HG02571 (cell line): ENCODE measurements around the gene LRRC74B.
"Not testable (repeated sequence)": the region's sequence is repeated elsewhere in the genome, so short reads cannot be mapped to it uniquely, and the experiment has no call there.

Experiments used
- ATAC-seq: cut with Tn5 transposase; IDR thresholded peaks from one replicate; pipeline ENCODE4 v1.9.1; 2021; ENCODE audit warnings: mild to moderate bottlenecking, moderate library complexity; ENCODE audit not compliant: unreplicated experiment

LRRC74B gene

DNA sequence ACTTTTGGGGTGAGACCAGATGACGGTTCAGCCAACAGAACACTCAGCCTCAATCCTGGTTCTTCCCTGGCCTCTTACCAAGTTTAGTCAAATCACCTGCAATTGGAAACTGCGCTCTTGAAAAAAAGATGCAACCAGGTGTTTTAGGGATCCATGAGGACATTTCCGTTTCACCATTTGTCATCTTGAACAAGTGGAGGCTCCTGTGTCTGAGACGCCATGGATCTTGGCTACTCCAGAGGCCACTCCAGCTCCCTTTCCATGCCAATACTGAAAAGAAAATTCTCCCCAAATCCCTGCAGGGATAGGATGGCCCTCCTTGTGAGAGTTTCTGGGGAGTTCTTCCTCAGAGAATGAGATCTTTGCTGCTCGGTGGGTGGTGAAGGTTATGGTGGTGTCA, 27.7 kb downstream of the LRRC74B start:
- no peak for ATAC-seq

DNA sequence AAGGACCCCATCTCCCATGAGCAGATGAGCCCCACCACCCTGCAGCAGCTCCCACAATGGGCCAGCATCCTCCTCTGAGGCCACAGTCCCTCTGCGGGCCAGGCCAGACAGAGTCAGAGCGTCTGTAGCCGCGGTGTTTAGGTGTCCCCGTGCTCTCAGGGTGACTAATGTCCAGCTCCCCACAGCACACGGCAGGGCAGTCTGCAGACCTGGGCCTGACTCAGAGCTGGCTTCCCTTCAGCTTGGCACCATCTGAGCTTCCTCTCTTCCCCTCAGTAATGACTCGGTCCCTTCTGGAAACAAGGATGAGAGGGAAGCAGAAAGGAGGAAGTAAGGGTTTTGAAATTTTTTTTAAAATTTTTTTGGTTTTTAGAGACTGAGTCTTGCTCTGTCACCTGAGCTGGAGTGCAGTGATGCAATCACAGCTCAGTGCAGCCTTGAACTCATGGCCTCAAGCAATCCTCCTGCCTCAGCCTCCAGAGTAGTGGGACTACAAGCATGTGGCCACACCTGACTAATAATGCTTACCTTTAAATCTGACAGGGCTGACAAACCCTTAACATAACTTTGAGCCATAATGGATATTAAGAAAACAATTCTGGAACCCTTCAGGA, 28.5 kb downstream of the LRRC74B start:
- ATAC-seq = no peak

DNA sequence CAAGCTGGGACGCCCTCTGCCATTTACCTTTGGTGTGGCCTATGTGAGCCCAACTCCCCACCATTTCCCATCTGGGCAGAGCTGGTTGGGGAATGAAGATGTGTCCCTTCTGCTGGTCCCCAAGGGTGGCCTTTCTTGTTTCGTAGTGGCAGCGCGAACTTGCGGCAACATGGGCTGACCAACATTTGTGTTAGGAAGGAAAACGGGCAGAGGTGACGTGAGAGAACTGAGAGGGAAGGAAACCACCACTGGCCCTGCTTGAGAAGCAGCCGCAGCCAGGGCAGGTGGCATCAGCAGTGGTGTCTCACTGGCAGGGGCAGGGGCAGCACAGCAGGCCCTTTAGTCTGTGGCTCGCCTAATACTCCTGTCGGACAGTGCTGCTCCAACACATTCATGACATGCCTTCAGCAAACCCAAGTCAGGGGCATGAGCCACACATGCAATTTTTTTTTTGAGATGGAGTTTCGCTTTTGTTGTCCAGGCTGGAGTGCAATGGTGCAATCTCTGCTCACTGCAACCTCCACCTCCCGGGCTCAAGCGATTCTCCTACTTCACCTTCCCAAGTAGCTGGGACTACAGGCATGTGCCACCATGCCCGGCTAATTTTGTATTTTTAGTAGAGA, 29.9 kb downstream of the LRRC74B start:
- no peak for ATAC-seq

GRCh38 chr22:21076912-21077625, 31.3 kb downstream of the LRRC74B start:
- ATAC-seq = no peak

GRCh38 chr22:21077884-21078508, 32.2 kb downstream of the LRRC74B start:
- ATAC-seq = no peak

DNA sequence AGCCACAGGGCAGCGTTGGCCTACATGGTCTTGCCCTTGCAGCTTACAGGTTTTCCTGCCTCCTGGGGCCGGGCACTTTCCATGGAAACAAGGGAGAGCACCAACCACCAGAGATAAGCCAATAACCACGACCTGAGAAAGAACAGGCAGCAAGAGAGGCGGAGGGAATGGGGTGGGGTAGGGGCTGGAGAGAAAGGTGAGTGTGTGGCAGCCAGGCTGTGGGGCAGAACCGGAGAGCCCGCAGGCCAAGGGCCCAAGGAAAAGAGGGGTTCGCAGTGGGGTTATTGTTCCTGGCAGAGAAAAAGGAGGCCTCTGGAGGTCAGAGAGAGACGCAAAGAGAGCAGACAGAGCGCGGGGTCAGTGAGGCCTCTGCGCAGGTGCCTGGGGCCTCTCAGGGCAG, 33.2 kb downstream of the LRRC74B start:
- no peak for ATAC-seq

GRCh38 chr22:21079493-21079892, 33.7 kb downstream of the LRRC74B start:
- ATAC-seq = no peak

DNA sequence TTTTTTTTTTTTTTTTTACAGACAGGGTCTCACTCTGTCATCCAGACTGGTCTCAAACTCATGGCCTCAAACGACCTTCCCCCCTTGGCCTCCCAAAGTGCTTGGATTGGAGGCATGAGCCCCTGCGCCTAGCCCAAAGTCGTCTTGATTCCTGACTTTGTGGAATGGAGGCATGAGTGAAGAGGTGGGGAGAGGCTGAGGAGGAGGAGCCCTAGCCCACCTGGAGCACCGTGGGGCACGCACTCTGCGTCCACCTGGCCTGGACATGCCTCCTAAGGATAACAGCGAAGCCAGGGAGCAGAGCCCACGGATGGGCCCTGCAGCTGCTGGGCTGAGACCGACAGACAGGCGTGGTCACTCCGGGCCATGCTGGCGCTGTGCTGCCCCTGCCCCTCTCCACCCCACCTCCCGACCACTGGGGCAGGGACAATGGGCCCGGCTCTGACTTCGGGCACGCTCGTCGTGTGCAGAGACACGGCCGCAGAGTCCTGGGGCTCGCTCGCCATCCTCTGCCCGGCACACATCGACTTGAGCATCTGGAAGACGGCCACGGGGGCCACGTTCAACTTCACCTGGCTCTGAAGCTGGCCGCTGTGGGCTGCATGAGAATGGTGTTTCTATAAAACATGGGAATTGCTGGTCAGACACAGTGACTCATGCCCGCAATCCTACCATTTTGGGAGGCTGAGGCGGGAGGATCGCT, 34.8 kb downstream of the LRRC74B start:
- ATAC-seq = no peak

- no peak for ATAC-seq
These were observed 36.5 kb downstream of the LRRC74B start for GRCh38 chr22:21082248-21082647.

- no peak for ATAC-seq
These were observed 41.4 kb downstream of the LRRC74B start for GRCh38 chr22:21087119-21087518.

DNA sequence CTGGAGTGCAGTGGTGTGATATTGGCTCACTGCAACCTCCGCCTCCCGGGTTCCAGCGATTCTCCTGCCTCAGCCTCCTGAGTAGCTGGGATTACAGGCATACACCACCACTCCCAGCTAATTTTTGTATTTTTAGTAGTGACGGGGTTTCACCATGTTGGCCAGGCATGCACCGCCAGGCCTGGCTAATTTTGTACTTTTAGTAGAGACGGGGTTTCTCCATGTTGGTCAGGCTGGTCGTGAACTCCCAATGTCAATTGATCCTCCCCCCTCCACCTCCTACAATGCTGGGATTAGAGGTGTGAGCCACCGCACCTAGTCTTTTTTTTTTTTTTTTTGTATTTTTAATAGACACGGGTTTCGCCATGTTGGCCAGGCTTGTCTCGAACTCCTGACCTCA, 42.2 kb downstream of the LRRC74B start:
- ATAC-seq = not testable (repeated sequence)

DNA sequence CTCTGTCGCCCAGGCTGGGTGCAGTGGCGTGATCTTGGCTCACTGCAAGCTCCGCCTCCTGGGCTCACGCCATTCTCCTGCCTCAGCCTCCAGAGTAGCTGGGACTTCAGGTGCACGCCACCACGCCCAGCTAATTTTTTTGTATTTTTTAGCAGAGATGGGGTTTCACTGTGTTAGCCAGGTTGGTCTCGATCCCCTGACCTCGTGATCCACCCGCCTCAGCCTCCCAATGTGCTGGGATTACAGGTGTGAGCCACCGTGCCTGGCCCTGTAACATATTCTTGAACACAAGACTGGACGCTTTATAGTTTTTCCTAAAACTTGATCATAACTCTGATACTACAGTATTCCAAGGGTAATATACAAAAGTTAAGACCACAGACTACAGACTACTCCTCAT, 45.5 kb downstream of the LRRC74B start:
- not testable (repeated sequence) for ATAC-seq

DNA sequence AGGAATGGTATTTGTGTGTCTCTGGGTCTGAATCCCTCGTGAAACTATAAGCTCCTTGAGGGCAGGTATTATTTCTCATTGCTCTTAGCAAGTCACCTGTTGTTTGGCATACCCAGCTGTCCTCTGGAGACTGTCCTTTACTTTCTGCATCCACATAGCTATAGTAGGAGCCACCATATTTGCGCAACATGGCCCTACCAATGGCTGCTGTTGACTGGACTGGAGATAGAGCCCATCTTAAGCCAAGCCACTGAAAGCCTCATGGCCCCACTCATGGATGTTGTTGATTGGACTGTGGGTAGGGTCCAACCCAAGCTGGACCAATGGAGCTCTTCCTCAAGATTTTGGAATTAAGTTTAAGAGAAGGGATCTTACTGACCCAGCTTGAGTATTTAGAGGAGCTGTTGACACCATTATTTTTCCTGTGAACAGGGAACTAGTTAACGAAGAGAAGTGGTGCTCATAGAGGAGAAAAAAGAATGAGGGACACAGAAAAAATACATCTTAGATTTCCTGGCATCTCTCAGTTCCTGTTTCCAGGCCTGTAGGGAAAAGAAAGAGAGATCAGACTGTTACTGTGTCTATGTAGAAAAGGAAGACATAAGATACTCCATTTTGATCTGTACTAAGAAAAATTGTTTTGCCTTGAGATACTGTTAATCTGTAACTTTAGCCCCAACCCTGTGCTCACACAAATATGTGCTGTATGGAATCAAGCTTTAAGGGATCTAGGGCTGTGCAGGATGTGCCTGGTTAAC, 47.2 kb downstream of the LRRC74B start:
- no peak for ATAC-seq

DNA sequence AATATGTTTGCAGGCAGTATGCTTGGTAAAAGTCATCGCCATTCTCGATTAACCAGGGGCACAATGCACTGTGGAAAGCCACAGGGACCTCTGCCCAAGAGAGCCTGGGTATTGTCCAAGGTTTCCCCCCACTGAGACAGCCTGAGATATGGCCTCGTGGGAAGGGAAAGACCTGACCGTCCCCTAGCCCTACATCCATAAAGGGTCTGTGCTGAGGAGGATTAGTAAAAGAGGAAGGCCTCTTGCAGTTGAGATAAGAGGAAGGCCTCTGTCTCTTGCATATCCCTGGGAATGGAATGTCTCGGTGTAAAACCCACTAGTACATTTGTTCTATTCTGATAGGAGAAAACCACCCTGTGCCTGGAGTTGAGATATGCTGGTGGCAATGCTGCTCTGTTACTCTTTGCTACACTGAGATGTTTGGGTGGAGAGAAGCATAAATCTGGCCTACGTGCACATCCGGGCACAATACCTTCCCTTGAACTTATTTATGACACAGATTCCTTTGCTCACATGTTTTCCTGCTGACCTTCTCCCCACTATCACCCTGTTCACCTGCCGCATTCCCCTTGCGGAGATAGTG, 47.9 kb downstream of the LRRC74B start:
- not testable (repeated sequence) for ATAC-seq

GRCh38 chr22:21094911-21095772, 49.4 kb downstream of the LRRC74B start:
- ATAC-seq = no peak

DNA sequence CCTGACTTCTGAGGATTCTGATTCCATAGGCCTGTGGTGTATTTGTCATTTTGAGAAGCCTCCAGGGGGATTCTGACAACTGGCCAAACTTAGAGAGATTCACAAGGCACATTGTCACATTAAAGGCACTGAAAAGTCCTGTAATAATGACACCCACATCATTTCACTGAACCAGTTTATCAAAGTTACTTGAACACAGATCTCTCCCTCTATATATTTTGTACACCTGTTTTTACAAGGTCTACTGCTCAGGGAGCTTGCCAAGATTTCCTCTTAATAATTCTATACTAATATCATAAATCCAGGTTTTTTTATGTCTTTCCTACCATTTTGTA, 50.0 kb downstream of the LRRC74B start:
- no peak for ATAC-seq

DNA sequence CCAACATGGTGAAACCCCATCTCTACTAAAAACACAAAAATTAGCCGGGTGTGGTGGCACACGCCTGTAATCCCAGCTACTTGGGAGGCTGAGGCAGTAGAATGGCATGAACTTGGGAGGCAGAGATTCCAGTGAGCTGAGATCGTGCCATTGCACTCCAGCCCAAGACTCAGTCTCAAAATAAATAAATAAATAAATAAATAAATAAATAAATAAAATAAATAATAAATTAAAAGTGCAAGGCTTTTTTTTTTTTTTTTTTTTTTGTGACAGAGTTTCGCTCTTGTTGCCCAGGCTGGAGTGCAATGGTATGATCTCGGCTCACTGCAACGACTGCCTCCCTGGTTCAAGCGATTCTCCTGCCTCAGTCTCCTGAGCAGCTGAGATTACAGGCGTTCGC, 51.1 kb downstream of the LRRC74B start:
- not testable (repeated sequence) for ATAC-seq

DNA sequence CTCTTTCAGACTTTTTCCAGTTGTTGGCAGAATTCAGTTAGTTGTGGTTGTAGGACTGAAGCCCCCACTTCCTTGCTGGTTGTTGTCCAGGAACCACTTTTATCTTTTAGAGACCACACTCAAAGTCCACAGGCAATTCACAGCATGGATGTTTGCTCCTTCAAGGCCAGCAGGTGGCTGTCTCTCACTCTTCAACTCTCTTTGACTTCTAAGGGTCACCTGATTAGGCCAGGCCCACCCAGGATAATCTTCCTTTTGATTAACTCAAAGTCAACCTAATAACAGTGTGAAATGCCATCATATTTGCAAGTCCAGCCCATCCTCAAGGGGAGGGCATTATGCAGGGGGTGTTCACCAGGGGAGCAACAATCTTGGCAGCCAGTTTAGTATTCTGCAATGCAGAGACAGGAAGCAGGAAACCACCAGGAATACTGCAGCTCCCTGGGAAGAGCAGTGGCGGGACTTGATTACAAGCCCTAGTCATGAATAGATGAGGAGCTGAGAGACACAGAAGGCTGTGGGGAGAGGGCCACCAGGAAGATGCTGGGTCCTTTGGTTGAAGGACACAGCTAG, 52.4 kb downstream of the LRRC74B start:
- no peak for ATAC-seq

DNA sequence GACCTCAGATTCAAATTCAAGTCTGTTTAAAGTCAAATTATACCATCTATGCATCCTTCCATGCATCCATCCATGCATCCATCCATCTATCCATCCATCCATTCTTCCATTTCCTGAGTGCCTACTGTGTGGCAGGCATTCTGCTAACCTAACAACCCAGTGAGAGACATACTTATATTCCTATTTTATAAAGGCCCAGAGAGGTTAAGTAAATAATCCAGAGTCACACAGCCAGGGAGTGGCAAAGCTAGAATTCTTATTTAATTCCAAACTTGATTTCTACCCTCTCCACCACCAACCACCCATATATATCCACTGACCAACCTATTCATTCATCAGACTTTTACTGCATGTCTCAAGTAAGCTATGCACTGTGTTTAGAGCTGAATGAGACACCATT, 53.8 kb downstream of the LRRC74B start:
- ATAC-seq = no peak
